DMS114 treated with DMSO at 0.1 percent for 48 hours (cell line): Measurements from ENCODE around the gene C6orf132.

Source experiments
- DNase-seq: peaks from one replicate; lab custom pipeline; 2025; ENCODE audit not compliant: unreplicated experiment; lab: John Stamatoyannopoulos, UW

Gene C6orf132

DNA sequence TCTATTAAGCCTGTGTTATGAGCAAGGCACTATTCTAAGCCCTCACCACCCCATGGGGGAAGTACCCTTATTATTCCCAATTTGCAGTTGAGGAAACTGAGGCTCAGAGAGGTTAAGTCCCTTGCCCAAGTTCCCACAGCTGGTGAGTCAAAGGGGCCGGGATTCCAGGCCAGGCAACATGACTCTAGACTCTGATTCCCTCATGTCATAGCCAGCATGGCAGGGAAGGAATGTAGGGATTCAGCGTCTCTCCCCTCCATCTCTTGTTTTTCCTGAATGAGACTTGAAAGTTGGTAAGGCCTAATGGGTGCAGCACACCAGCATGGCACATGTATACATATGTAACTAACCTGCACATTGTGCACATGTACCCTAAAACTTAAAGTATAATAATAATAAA, 6.7 kb downstream of the C6orf132 start:
- no peak for DNase-seq

GRCh38 chr6:42135161-42135560, 7.3 kb downstream of the C6orf132 start:
- DNase-seq, result no peak

GRCh38 chr6:42133926-42134325, 8.5 kb downstream of the C6orf132 start:
- no peak for DNase-seq

DNA sequence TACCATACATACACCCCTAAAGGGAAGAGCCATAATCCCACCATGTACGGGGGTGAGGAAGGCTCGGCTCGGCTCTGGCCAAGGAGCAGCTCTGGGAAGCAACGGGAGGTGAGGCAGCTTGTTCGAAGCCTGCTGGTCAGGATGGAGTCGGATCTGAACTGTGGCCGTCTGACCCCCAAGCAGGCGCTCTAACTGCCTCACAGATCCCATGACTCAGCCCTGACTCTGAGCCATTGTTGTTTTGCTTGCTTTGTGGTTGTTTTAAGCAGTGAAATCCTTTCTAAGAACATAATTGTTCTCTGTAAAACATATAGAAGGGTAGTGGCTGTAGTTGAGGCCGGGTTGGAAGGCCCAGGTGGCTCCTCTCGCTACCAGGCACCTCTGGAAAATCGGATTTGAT, 10.9 kb downstream of the C6orf132 start:
- no peak for DNase-seq

- DNase-seq, result no peak
Observed at GRCh38 chr6:42129360-42129676, 13.1 kb downstream of the C6orf132 start.

DNA sequence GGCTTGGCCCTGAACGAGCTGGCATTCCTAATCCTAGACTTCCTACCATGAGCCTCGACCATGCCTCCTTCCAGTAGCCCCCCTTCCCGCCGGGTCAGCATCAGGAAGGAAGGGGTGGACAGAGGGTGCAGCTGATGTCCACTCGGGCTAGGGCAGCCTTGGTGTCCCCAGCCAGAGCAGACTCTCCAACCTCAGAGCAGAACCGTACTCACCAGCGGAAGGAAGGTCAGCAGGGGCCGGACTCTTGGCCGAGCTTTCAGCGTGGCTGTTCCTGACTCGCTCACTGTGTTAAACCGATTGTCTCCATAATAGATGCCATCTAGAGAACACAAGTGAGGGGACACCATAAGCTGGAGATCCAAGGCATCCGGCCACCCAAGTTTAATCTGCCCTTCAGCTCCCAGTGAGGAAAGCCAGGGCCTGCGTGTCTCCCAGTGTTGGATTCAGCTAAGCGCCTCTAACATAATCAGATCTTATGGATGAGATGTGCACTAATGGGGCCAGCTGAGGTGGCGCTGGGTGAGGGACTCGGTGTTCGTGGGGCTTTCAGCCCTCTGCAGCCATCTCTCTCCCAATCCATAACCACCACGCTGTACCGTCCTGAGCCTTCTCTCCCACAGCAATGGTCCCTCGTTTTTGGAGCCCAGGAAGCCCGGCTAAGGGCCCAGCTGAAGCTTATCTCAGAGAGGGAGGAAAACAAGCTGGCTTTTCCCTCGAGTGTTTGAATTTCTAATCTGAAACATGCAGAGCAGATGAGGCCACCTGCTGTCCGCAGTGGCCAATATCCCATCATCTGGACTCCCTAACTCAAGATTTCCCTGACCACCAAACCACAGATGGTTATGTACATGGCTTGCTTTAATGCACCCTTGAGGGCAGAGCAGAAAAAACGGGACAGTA, 13.7 kb downstream of the C6orf132 start:
- no peak for DNase-seq

- DNase-seq, result no peak
Observed at GRCh38 chr6:42125663-42126062, 16.8 kb downstream of the C6orf132 start.

- no peak for DNase-seq
Observed at GRCh38 chr6:42125231-42125630, 17.2 kb downstream of the C6orf132 start.

DNA sequence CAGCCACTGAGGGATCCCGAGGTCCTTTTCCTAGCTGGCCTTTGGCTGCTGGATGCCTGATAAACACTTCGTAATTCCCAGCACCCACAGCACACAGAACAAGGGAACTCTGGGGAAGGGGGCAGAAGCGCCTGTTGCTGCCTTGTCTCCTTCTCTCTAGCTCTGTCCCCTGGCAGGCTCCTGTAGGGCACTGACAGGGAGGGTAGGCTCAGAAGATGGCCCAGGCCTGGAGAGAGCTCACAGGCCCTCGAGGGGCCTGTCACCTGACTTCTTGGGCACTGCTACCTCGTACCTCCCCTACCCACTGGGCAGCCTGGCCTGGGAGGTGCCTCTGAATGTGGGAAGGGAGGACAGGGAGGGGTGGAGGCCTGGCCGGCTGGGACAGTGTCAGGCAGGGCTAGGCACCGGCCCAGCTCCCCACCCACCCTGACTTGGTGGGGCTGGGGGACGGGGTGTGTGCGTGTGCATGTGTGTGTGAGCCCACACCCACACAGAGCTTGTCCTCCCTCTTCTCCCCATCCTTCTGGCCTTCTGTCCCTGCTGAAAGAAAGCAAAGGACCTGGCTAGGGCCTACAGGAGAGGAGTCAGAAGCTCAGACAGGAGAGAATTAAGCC, 18.1 kb downstream of the C6orf132 start:
- no peak for DNase-seq

DNA sequence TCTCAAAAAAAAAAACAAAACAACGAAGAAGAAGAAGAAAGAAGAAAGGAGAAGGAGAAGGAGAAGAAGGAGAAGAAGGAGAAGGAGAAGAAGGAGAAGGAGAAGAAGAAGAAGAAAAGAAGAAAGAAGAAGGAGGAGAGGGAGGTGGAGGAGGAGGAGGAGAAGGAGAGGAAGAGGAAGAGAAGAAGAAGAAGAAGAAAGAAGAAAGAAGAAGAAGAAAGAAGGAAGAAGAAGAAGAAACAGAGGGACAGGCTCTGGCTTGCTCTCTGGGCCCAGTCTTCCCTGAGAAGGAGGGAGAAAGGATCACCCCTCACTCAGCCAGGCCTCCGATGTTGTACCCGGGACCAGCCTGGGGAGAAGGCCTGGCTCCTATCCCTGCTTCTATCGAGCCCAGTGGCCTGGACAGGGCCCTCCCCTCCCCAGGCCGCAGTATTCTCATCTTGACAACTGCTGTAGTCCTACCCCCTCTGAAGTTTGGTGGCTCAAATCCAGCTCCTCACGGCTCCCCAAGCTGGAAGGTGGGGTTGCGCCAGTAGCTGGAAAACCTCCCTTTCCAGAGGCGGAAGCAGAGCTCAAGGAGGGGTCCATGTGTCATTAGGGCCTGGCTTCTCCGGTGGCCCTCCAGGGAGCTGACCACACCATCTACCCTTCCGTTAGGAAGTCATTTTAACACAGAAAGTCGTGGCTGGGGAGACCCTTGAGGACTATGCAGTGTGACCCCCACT, 18.9 kb downstream of the C6orf132 start:
- DNase-seq, result no peak

GRCh38 chr6:42120895-42121865, 21.2 kb downstream of the C6orf132 start:
- no peak for DNase-seq

DNA sequence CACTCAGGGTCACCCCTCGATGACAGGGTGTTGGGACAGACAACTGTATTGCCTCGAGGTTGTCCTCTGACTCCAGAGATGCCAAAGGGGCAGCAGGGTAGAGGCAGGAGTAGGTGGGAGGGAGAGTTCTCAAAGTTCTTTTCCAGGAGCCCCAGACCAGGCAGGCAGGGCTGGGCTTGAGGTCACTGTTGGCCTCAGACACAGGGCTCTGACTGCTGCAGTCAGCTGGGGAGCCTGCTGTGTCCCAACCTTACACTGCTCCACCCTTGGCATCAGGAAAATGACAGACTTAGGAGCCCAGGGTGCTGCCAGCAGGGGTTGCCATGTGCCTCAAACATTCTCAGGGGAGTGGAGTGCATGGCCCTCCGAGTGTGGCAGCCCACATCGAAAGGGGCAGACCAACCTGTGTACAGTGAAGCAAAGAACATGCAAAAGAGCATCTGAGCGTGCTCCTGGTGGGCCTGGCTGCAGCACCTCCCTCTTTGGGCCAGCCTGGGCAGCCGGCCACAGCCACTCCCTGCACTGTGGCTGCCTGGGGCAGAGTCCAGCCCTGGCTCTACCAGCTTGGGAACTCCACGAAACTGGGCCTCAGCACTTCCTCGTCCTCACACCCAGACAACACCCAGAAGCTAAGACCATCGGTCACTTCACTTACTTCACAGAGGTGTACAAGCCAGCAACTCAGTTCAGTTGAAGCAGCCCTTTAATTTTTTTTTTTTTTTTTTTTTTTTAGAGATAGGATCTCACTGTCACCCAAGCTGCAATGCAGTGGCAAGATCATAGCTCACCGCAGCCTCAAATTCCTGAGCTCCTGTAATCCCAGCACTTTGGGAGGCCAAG, 24.0 kb downstream of the C6orf132 start:
- no peak for DNase-seq

GRCh38 chr6:42117843-42118161, 24.6 kb downstream of the C6orf132 start:
- no peak for DNase-seq

DNA sequence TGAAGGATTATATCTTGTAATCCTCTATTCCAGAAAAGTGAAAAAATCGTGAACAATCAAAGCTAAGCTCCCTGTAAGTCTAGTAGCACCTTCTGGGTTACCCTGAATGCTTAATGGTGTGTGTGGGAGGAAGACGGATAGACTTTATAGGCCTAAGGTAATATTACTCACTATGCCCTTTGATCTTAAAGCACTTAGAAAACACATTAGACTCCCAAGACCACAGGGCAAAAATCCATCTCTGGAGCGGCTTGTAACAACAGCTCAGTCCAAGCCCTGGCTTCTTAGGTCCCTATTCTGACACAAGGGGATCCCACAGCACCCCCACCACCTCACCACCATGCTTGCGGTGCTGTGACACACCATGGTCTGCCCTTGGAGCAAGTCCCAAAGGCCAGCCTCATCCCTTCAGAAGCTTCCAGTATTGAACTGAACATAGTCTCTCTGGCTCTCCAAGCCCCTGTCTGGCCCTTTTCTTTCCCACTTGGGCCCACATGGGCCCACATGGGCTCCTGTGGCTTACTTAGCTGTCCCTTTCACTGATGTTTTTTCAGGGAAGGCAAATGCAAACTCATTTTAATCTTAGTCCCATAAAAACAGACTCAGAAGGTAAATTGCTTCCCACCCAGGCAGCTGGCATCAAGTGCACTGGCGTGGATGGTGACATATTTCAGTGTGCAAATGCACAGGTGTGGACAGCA, 28.3 kb downstream of the C6orf132 start:
- no peak for DNase-seq

DNA sequence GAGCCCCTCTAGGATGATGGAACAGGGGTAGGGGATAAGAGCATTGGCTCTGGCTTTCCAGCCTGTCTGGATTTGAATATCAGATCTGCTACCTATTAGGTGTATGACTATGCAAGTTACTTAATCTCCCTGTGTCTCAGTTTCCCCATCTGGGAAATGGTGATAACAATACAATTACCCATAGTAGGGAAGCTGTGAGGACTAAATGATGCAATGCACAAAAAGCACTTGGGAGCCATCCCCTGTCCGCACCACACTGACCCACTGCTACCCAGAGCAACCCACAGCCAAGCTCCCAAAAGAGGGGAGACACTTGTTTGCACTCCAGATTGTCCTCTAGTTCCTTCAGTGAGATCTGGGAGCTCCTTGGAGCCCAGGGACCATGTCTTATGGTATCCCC, 30.1 kb downstream of the C6orf132 start:
- no peak for DNase-seq

DNA sequence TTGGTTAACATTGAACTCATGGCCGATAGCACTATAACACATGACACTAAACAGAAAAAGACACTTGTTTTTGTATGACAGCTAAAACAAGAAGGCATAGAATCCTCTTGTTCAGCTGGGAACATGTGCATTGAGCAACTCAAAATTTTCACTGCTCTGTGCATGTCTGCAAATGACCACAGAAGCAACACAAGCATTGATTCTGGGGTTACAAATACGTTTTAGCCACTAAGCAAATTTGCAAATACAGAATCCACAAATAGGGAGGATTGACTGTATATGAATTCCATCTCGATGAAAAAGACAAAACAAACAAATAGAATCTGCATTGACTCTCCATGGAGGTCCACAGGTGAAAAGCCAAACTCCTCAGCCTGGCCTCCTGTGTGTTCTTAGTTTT, 31.7 kb downstream of the C6orf132 start:
- DNase-seq, result no peak

DNA sequence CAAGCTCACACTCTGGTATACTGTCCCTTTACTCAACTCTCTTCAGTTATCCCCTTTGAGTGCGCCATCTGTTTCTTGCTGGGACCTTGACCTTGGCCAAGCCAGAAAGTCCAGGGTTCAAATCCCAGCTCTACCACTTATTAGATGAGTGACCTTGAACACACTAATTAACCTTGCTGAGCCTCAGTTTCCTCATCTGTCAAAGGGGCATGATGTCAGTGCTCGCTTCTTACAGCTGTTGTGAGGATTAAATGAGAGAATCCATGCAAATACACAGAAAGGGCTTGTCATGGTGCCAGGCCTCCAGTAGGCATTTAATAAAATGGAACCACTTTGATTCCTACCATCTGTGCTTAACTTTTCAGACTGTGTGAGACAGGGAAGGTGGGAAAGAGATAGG, 34.3 kb downstream of the C6orf132 start:
- DNase-seq, result no peak

DNA sequence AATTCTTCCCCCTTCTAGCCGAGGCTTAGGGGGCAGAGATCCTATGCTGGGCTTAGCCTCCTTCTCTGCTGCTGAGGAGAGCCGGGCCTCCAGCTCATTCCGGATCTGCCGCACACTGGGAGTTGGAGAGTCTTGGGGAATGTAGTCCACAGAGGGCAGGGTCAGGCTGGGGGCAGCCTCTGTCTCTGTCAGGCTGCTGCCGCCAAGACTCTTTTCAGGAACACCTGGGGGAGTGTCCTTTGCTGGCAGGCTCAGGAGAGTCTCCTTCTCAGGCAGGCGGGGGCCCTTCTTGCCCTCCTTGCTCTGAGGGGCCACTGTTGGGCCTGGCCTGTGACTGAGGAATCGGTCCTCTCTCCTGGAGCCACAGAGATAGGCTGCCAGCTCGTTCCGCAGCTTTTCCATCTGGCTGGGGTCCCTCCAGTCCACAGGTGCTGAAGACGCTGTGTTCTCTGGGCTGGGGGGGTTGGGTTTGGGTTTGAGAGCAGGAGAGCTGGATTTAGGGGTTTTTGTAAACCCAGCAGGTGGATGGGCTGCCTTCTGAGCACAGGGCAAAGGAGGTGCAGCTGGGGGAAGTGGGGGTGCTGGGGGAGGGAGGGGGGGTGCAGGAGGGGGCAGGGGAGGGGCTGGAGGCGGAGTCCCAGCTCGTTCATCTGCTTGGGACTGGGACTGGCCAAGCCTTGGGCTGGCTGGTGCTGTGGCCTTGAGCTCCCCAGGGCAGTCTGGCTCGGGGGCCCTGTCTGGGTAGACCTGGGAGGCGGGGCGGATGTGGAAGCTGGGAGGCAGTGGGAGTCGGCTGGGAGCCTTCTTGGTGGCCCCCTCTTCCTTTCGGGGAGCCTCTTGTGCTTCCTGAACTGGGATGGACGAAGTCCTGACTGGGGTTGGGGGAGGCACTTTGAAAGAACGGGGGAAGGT, 36.1 kb downstream of the C6orf132 start:
- DNase-seq, result no peak

GRCh38 chr6:42105709-42106108, 36.7 kb downstream of the C6orf132 start:
- DNase-seq, result no peak
